Panc1 (cell line): Measurements from ENCODE around the gene LLGL2. TPM values are rescaled to one million over a fixed set of nuclear protein-coding genes. Genes with fewer than 3 reads are reported as not detected.

Experiments used
- ATAC-seq: fragments of 200-7000 bp; cut with Tn5 transposase; 2 replicates; pipeline ENCODE4 v1.9.1; 2020; ENCODE audit warnings: mild to moderate bottlenecking, moderate library complexity
- Bru-seq: library from RNA; stranded (reverse); fragments of 400-500 nt; gene quantifications from one replicate; lab custom pipeline; 2021; lab: Mats Ljungman, UMichigan
- BruChase-seq, 2 experiments: library from RNA; stranded (reverse); fragments of 400-500 nt; gene quantifications; one replicate each; lab custom pipeline; 2021; lab: Mats Ljungman, UMichigan
- BruUV-seq: library from RNA; stranded (reverse); fragments of 400-500 nt; replicated peaks from 2 replicates; lab custom pipeline; 2021; lab: Mats Ljungman, UMichigan
- CTCF ChIA-PET: fragments of 300-600 bp; sonication (Branson Sonifier 250); formaldehyde crosslinking; loops from one replicate; lab custom pipeline; 2022; ENCODE audit warnings: antibody characterized with exemption; lab: Charles Lee
- POLR2A ChIA-PET: fragments of 300-600 bp; sonication (Branson Sonifier 250); formaldehyde crosslinking; loops from one replicate; lab custom pipeline; 2022; ENCODE audit warnings: antibody characterized with exemption; lab: Charles Lee
- DNase-seq: peaks from one replicate; pipeline ENCODE4 v3.0.0-alpha.2; 2010; ENCODE audit warnings: low read depth, low spot score
- H3K27ac ChIP-seq: 2 replicates; pipeline ENCODE4 v1.5.1; 2011; ENCODE audit warnings: mild to moderate bottlenecking, low read length, inconsistent platforms
- H3K27me3 ChIP-seq: fragments of 200-500 bp; sonication (Bioruptor generic); 2 replicates; pipeline ENCODE4 v1.6.0; 2014; ENCODE audit warnings: low read length, inconsistent platforms; ENCODE audit not compliant: control insufficient read depth, insufficient read depth
- H3K36me3 ChIP-seq: fragments of 200-500 bp; sonication (Bioruptor generic); 2 replicates; pipeline ENCODE4 v1.5.1; 2014; ENCODE audit warnings: inconsistent platforms, mild to moderate bottlenecking, low read length, moderate library complexity; ENCODE audit not compliant: control insufficient read depth, insufficient read depth
- H3K4me1 ChIP-seq: 2 replicates; pipeline ENCODE4 v1.5.1; 2011; ENCODE audit warnings: inconsistent platforms, mild to moderate bottlenecking, low read length, moderate library complexity; ENCODE audit not compliant: control insufficient read depth, insufficient read depth
- H3K4me3 ChIP-seq, 2 experiments: 2 replicates each; pipeline ENCODE4 v1.5.1; 2011 to 2012; ENCODE audit warnings: low read depth in 2 of 2, low read length in 2 of 2, mild to moderate bottlenecking in 2 of 2, inconsistent platforms in 1 of 2, moderate library complexity in 1 of 2
- H3K9me3 ChIP-seq: fragments of 200-500 bp; sonication (Bioruptor generic); 2 replicates; pipeline ENCODE4 v1.5.1; 2014; ENCODE audit warnings: low read depth, mild to moderate bottlenecking, inconsistent platforms, low read length, moderate library complexity; ENCODE audit not compliant: control insufficient read depth, insufficient read depth
- POLR2AphosphoS5 ChIP-seq: IDR thresholded peaks from 2 replicates; pipeline ENCODE4 v1.6.1; 2012; ENCODE audit warnings: mild to moderate bottlenecking, low read depth, low read length, moderate library complexity
- SIN3A ChIP-seq: IDR thresholded peaks from 2 replicates; pipeline ENCODE4 v1.6.1; 2012; ENCODE audit warnings: low read depth, mild to moderate bottlenecking, low read length, moderate library complexity, borderline replicate concordance; ENCODE audit not compliant: insufficient read depth
- TCF7L2 ChIP-seq: IDR thresholded peaks from 2 replicates; pipeline ENCODE4 v1.6.1; 2011; ENCODE audit warnings: mild to moderate bottlenecking, low read depth, low read length, inconsistent platforms
- in situ Hi-C: cut with HindIII; loops from 2 replicates; pipeline ENCODE4 v1.10.0; 2016; ENCODE audit warnings: low sequenced_read_pairs, low pct_unique_long_range_greater_than_20kb
- intact Hi-C: fragments of 100-400 bp; cut with micrococcal nuclease; formaldehyde crosslinking; loops from one replicate; pipeline ENCODE4 v1.10.0; 2022; ENCODE audit not compliant: unreplicated experiment
- long read RNA-seq: library from polyadenylated mRNA; unstranded; transcript quantifications from one replicate; pipeline ENCODE4 v2.0.0, GENCODE V29; 2021; ENCODE audit not compliant: unreplicated experiment
- polyA plus RNA-seq: library from polyadenylated mRNA; unstranded; fragments of >200 nt; gene quantifications from one replicate; pipeline ENCODE4 v1.2.1, GENCODE V29; 2012; ENCODE audit warnings: missing spikeins; ENCODE audit not compliant: insufficient read length
- total RNA-seq: library from RNA; stranded (reverse); gene quantifications from one replicate; pipeline ENCODE4 v1.2.1, GENCODE V29; 2021; ENCODE audit not compliant: unreplicated experiment
- TF ChIP-seq, protein P1 (sequence below), 2 experiments: IDR thresholded peaks; 2 replicates each; pipeline ENCODE4 v1.6.1; 2011 to 2012; ENCODE audit warnings: low read depth in 2 of 2, control low read depth in 1 of 2, low read length in 1 of 2, mild to moderate bottlenecking in 1 of 2, moderate library complexity in 1 of 2; ENCODE audit not compliant: insufficient read depth in 1 of 2
- TF ChIP-seq, protein P2 (sequence below): fragments of 450-650 bp; IDR thresholded peaks from 2 replicates; pipeline ENCODE4 v1.5.1; 2017; ENCODE audit warnings: mild to moderate bottlenecking

LLGL2 gene, protein sequence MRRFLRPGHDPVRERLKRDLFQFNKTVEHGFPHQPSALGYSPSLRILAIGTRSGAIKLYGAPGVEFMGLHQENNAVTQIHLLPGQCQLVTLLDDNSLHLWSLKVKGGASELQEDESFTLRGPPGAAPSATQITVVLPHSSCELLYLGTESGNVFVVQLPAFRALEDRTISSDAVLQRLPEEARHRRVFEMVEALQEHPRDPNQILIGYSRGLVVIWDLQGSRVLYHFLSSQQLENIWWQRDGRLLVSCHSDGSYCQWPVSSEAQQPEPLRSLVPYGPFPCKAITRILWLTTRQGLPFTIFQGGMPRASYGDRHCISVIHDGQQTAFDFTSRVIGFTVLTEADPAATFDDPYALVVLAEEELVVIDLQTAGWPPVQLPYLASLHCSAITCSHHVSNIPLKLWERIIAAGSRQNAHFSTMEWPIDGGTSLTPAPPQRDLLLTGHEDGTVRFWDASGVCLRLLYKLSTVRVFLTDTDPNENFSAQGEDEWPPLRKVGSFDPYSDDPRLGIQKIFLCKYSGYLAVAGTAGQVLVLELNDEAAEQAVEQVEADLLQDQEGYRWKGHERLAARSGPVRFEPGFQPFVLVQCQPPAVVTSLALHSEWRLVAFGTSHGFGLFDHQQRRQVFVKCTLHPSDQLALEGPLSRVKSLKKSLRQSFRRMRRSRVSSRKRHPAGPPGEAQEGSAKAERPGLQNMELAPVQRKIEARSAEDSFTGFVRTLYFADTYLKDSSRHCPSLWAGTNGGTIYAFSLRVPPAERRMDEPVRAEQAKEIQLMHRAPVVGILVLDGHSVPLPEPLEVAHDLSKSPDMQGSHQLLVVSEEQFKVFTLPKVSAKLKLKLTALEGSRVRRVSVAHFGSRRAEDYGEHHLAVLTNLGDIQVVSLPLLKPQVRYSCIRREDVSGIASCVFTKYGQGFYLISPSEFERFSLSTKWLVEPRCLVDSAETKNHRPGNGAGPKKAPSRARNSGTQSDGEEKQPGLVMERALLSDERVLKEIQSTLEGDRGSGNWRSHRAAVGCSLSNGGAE
- total RNA-seq (201 TPM), Bru-seq, nascent RNA (percentile 78 among the genes with signal in this experiment), BruChase-seq, experiment 1, labeled RNA remaining after a 2-hour chase (percentile 82 among the genes with signal in this experiment), BruChase-seq, experiment 2, labeled RNA remaining after a 6-hour chase (percentile 85 among the genes with signal in this experiment)
- 233 TPM for polyA plus RNA-seq
- long read RNA-seq, transcript LLGL2-202 (10 exons, 1,374 nt) = major isoform, 105 of 475 reads
- long read RNA-seq, transcript LLGL2-203 (26 exons, 3,509 nt) = minor isoform, 37 of 475 reads
- long read RNA-seq, transcript LLGL2-201 (25 exons, 3,480 nt) = minor isoform, 11 of 475 reads
- long read RNA-seq, partial matches to known transcripts = 156 of 475 reads
- long read RNA-seq, other reads (novel, unspliced or antisense) = 165 of 475 reads

DNA sequence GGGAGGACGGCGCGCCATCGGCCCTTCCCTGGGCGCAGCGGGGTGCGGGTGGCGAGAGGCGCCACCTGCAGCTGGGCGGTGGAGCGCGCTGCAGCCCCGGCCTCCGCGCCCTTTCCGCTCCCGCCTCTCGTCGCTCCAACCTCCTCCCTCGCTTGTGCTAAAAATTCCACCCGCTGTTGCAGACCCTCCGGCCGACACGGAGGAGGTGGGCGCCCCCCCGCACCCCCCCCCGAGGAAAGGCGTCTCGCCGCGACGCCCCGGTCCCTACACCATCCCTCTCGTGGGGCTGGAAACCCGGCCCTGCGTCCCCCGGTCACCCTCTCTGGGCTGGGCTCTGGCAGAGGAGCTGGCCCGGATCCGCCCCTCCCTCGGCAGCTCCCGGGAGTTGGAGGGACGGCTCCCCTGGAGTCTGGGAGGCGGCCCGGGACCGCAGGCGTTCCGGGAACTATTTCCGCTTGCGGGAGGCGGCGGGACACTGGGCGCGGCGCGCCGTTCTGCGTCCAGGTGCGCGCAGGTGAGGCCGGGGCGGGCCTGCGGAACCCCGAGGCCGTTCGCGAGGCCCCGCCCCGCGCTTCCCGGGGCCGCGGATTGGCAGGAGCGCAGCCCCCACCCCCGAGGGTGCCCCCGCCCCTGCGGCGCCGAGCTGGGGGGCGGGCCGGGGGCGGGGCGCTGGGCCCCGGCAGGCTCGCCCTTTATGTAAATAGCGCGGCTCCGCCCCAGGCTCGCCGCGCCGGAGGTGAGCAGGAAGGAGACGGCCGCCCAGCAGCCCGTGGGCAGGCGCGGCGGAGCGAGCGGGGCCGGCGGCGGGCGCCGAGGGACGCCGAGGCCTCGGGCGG lies at the start of gene LLGL2:
Gene LLGL2, plus strand, starts transcription at position 728 of the 836 bp plus-strand sequence. CDS start 17,730 bp downstream, outside the sequence.
- ATAC-seq (peak; percentile 88), DNase-seq (no peak)
- in situ Hi-C loops (no loop called here), intact Hi-C loops (no loop called here)
- POLR2A ChIA-PET = interaction anchor here (0.6 to 0.7 kb wide), 4 partner anchors 9 to 265 kb away, joined by 3 to 11 read pairs (median 5); no protein-coding TSS in a partner anchor
- Histone ChIP-seq H3K4me1 (peaks cover 13% of the 10 kb centered on the region), H3K27me3 (no peaks in the 10 kb centered on the region), H3K9me3 (no peaks in the 10 kb centered on the region), H3K27ac (peak within 1 kb of the TSS; percentile 81), H3K4me3 (peak within 1 kb of the TSS; percentile 68 to 75), H3K36me3 (peaks cover 2% of the 10 kb centered on the region; the same call in 1 of the 2 replicates)
- TF ChIP-seq SIN3A (0 out of 2 replicates have a peak, but pooled peaks have one; percentile 50), POLR2AphosphoS5 (peak; percentile 40; the same call in 1 of the 2 replicates), TCF7L2 (no peak)
- TF ChIP-seq, protein P1, sequence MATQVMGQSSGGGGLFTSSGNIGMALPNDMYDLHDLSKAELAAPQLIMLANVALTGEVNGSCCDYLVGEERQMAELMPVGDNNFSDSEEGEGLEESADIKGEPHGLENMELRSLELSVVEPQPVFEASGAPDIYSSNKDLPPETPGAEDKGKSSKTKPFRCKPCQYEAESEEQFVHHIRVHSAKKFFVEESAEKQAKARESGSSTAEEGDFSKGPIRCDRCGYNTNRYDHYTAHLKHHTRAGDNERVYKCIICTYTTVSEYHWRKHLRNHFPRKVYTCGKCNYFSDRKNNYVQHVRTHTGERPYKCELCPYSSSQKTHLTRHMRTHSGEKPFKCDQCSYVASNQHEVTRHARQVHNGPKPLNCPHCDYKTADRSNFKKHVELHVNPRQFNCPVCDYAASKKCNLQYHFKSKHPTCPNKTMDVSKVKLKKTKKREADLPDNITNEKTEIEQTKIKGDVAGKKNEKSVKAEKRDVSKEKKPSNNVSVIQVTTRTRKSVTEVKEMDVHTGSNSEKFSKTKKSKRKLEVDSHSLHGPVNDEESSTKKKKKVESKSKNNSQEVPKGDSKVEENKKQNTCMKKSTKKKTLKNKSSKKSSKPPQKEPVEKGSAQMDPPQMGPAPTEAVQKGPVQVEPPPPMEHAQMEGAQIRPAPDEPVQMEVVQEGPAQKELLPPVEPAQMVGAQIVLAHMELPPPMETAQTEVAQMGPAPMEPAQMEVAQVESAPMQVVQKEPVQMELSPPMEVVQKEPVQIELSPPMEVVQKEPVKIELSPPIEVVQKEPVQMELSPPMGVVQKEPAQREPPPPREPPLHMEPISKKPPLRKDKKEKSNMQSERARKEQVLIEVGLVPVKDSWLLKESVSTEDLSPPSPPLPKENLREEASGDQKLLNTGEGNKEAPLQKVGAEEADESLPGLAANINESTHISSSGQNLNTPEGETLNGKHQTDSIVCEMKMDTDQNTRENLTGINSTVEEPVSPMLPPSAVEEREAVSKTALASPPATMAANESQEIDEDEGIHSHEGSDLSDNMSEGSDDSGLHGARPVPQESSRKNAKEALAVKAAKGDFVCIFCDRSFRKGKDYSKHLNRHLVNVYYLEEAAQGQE (IDR thresholded peaks at IDR 0.05; ENCODE audit: insufficient read depth in 1 of 2, low read depth in 2 of 2, low read length in 1 of 2) = peak; percentile 14 to 76; a peak in 2 of 4 replicates
- TF ChIP-seq, protein P2, sequence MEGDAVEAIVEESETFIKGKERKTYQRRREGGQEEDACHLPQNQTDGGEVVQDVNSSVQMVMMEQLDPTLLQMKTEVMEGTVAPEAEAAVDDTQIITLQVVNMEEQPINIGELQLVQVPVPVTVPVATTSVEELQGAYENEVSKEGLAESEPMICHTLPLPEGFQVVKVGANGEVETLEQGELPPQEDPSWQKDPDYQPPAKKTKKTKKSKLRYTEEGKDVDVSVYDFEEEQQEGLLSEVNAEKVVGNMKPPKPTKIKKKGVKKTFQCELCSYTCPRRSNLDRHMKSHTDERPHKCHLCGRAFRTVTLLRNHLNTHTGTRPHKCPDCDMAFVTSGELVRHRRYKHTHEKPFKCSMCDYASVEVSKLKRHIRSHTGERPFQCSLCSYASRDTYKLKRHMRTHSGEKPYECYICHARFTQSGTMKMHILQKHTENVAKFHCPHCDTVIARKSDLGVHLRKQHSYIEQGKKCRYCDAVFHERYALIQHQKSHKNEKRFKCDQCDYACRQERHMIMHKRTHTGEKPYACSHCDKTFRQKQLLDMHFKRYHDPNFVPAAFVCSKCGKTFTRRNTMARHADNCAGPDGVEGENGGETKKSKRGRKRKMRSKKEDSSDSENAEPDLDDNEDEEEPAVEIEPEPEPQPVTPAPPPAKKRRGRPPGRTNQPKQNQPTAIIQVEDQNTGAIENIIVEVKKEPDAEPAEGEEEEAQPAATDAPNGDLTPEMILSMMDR = no peak; the same call in 1 of the 2 replicates
- CTCF ChIA-PET = interaction anchor here (0.6 to 1.9 kb wide), 11 partner anchors 9 to 683 kb away, joined by 3 to 10 read pairs (median 6); partner anchors contain the start of genes SMIM5 and TSEN54
- BruUV-seq = no TSS peak
